Upper lobe of left lung (tissue), 4 donors: ENCODE measurements around the gene EPGN.

ENCODE experiments used
- EP300 ChIP-seq, 4 donors: sonication (generic); formaldehyde crosslinking; IDR thresholded peaks; one replicate each; pipeline ENCODE4 v1.5.1; 2017; ENCODE audit warnings: antibody characterized with exemption in 4 of 4, control low read depth in 2 of 4
- POLR2A ChIP-seq, 4 donors: fragments of 450-650 bp; IDR thresholded peaks; one replicate each; pipeline ENCODE4 v1.5.1; 2016 to 2017; ENCODE audit warnings: antibody characterized with exemption in 4 of 4, mild to moderate bottlenecking in 2 of 4
- TF ChIP-seq, protein P1 (sequence below), 6 experiments: fragments of 450-650 bp in 4 of 6; fragments of 200-600 bp in 2 of 6; sonication (generic) in 2 of 6; IDR thresholded peaks; one replicate each; pipeline ENCODE4 v1.5.1; 2016 to 2019; ENCODE audit warnings: antibody characterized with exemption in 6 of 6

DNA sequence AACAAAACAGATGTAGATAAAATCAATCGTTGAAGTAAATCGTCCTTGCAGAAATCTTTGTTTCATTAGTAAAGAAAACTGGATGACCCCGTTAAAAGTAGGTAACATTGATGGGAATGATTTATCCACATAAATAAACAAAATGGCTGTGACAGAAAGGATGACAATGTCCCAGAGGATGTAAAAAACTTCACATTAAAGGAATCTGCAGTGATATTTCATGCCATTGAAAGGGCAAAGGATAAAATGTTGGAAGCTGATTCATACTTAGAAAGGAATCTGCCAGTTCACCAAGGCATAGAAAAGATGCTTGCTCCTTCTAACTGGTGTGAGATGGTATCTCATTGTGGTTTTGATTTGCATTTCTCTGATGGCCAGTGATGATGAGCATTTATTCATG lies 24.2 kb upstream of the EPGN start:
- TF ChIP-seq, protein P1, sequence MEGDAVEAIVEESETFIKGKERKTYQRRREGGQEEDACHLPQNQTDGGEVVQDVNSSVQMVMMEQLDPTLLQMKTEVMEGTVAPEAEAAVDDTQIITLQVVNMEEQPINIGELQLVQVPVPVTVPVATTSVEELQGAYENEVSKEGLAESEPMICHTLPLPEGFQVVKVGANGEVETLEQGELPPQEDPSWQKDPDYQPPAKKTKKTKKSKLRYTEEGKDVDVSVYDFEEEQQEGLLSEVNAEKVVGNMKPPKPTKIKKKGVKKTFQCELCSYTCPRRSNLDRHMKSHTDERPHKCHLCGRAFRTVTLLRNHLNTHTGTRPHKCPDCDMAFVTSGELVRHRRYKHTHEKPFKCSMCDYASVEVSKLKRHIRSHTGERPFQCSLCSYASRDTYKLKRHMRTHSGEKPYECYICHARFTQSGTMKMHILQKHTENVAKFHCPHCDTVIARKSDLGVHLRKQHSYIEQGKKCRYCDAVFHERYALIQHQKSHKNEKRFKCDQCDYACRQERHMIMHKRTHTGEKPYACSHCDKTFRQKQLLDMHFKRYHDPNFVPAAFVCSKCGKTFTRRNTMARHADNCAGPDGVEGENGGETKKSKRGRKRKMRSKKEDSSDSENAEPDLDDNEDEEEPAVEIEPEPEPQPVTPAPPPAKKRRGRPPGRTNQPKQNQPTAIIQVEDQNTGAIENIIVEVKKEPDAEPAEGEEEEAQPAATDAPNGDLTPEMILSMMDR (IDR thresholded peaks at IDR 0.05) = no peak
- TF ChIP-seq POLR2A (IDR thresholded peaks at IDR 0.05) (no peak), EP300 (IDR thresholded peaks at IDR 0.05) (no peak)
